Measurements from ENCODE around the gene EPB41L3. TPM values are rescaled to one million over a fixed set of nuclear protein-coding genes. Genes with fewer than 3 reads are reported as not detected.

Gene EPB41L3
- total and polyA plus RNA-seq, 2 experiments from 2014 or later, result 20.8 to 22.2 TPM

DNA sequence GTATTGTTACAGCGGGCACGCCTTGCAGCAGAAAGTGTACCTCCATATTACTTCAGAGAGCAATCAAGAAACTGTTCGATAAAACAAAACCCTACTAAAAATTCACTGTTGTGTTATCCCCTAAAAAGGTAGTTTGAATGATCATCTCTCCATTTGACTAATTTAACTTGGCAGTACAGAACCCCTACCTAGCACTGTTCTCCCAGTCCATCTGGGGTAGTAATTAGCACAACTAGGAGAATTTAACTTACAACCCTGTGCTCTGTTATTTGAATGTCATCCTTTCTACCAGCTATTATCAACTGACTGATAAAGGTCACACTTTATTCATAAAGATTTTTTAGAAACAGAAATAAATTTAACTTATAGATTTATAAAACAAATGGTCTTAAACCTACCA is 121.2 kb downstream of the EPB41L3 start:
- Histone ChIP-seq H3F3A (ENCODE audit: insufficient read depth) (no peaks in the 10 kb centered on the region), H3K4me3 (no peak overlapping the region), H3K9ac (no peak overlapping the region), H3K9me2 (ENCODE audit: insufficient read depth) (no peaks in the 10 kb centered on the region), H3K4me1 (ENCODE audit: insufficient read depth) (no peaks in the 10 kb centered on the region), H3K36me3 (ENCODE audit: low read depth) (no peaks in the 10 kb centered on the region), H3K27ac (no peak overlapping the region), H3K27me3 (replicated peaks; ENCODE audit: insufficient read depth) (no peaks in the 10 kb centered on the region), H4K20me1 (ENCODE audit: insufficient read depth) (no peaks in the 10 kb centered on the region), H3K9me3 (ENCODE audit: low read depth) (no peaks in the 10 kb centered on the region), H3K4me2 (ENCODE audit: unreplicated experiment) (no peak overlapping the region), H2AFZ (no peak overlapping the region), H3K79me2 (ENCODE audit: insufficient read depth) (no peaks in the 10 kb centered on the region)
- in situ Hi-C loops (cut with MboI), result no loop called here
- no peak for DNase-seq
- WGBS, 2 experiments (ENCODE audit: low coverage in 1 of 2, low lambda C conversion rate in 2 of 2, missing lambda C conversion rate in 2 of 2), result 96 to 97% methylated on average over 3 of the region's 3 CpGs
- TF ChIP-seq EZH2phosphoT487 (IDR thresholded peaks at IDR 0.05; ENCODE audit: insufficient read depth, low read depth) (no peak), EZH2 (IDR thresholded peaks at IDR 0.05; ENCODE audit: insufficient read depth, poor library complexity, severe bottlenecking) (no peak)

DNA sequence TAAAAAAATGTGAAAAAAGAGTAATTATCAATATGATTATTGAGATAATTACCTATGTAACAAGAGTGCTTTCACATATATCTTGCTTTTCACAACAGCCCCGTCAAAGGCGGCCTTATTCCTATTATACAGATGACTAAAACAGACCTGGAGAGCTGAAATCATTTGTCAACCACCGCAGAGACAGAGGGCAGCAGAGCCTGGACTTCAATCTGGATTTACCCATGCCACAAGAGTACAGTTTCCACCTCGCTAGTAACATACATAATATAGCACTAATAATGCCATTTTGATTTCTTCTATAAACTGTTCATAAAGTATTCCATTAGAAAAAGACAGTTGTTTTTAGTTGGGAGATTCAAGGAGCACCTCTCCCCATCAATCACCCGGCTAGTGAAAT is 121.8 kb downstream of the EPB41L3 start:
- no peak for TF ChIP-seq EZH2 (IDR thresholded peaks at IDR 0.05; ENCODE audit: insufficient read depth, poor library complexity, severe bottlenecking)
- no peaks in the 10 kb centered on the region for H3K9me3 ChIP-seq (ENCODE audit: low read depth)

GRCh38 chr18:5420906-5421305 is 122.9 kb downstream of the EPB41L3 start:
- no peaks in the 10 kb centered on the region for H3K9me2 ChIP-seq (ENCODE audit: insufficient read depth)

More for the DNA sequence above, 121.8 kb downstream of the EPB41L3 start:
- Histone ChIP-seq H3K27ac (no peak overlapping the region), H3F3A (ENCODE audit: insufficient read depth) (no peaks in the 10 kb centered on the region), H3K4me2 (ENCODE audit: unreplicated experiment) (no peak overlapping the region), H2AFZ (no peak overlapping the region), H3K4me3 (no peak overlapping the region), H3K27me3 (replicated peaks; ENCODE audit: insufficient read depth) (no peaks in the 10 kb centered on the region), H3K9me2 (ENCODE audit: insufficient read depth) (no peaks in the 10 kb centered on the region), H3K9ac (no peak overlapping the region), H3K79me2 (ENCODE audit: insufficient read depth) (no peaks in the 10 kb centered on the region), H4K20me1 (ENCODE audit: insufficient read depth) (no peaks in the 10 kb centered on the region), H3K4me1 (ENCODE audit: insufficient read depth) (no peaks in the 10 kb centered on the region), H3K36me3 (ENCODE audit: low read depth) (no peaks in the 10 kb centered on the region)
- in situ Hi-C loops (cut with MboI), result no loop called here
- DNase-seq, result no peak
- 71 to 75% methylated on average over 5 of the region's 5 CpGs for WGBS, 2 experiments (ENCODE audit: low coverage in 1 of 2, low lambda C conversion rate in 2 of 2, missing lambda C conversion rate in 2 of 2)

GRCh38 chr18:5419601-5420000 is 124.2 kb downstream of the EPB41L3 start:
- Histone ChIP-seq H3K4me2 (ENCODE audit: unreplicated experiment) (no peak overlapping the region), H3K79me2 (ENCODE audit: insufficient read depth) (no peaks in the 10 kb centered on the region), H3K36me3 (ENCODE audit: low read depth) (no peaks in the 10 kb centered on the region), H3K4me1 (ENCODE audit: insufficient read depth) (no peaks in the 10 kb centered on the region), H3K4me3 (no peak overlapping the region), H3K9ac (no peak overlapping the region), H3K9me2 (ENCODE audit: insufficient read depth) (no peaks in the 10 kb centered on the region), H3K27me3 (replicated peaks; ENCODE audit: insufficient read depth) (no peaks in the 10 kb centered on the region), H2AFZ (no peak overlapping the region), H3K9me3 (ENCODE audit: low read depth) (no peaks in the 10 kb centered on the region), H3F3A (ENCODE audit: insufficient read depth) (no peaks in the 10 kb centered on the region), H4K20me1 (ENCODE audit: insufficient read depth) (no peaks in the 10 kb centered on the region), H3K27ac (no peak overlapping the region)
- in situ Hi-C loops (cut with MboI), result no loop called here
- DNase-seq, result no peak
- 85 to 88% methylated on average over 9 of the region's 9 CpGs for WGBS, 2 experiments (ENCODE audit: low coverage in 1 of 2, low lambda C conversion rate in 2 of 2, missing lambda C conversion rate in 2 of 2)
- no peak for TF ChIP-seq EZH2 (IDR thresholded peaks at IDR 0.05; ENCODE audit: insufficient read depth, poor library complexity, severe bottlenecking)
- no peak for TF ChIP-seq EZH2phosphoT487 (IDR thresholded peaks at IDR 0.05; ENCODE audit: insufficient read depth, low read depth)

More at GRCh38 chr18:5420906-5421305, 122.9 kb downstream of the EPB41L3 start:
- no peaks in the 10 kb centered on the region for H3K36me3 ChIP-seq (ENCODE audit: low read depth)
- no peaks in the 10 kb centered on the region for H3K9me3 ChIP-seq (ENCODE audit: low read depth)
- no peak for DNase-seq
- in situ Hi-C loops (cut with MboI), result no loop called here
- no peak overlapping the region for H2AFZ ChIP-seq
- H3K4me2 ChIP-seq (ENCODE audit: unreplicated experiment), result no peak overlapping the region
- no peak for TF ChIP-seq EZH2 (IDR thresholded peaks at IDR 0.05; ENCODE audit: insufficient read depth, poor library complexity, severe bottlenecking)
- no peak for TF ChIP-seq EZH2phosphoT487 (IDR thresholded peaks at IDR 0.05; ENCODE audit: insufficient read depth, low read depth)
- 77 to 82% methylated on average over 3 of the region's 3 CpGs for WGBS, 2 experiments (ENCODE audit: low coverage in 1 of 2, low lambda C conversion rate in 2 of 2, missing lambda C conversion rate in 2 of 2)
- no peak overlapping the region for H3K27ac ChIP-seq
- H4K20me1 ChIP-seq (ENCODE audit: insufficient read depth), result no peaks in the 10 kb centered on the region
- H3F3A ChIP-seq (ENCODE audit: insufficient read depth), result no peaks in the 10 kb centered on the region
- no peaks in the 10 kb centered on the region for H3K79me2 ChIP-seq (ENCODE audit: insufficient read depth)
- no peak overlapping the region for H3K4me3 ChIP-seq
- H3K27me3 ChIP-seq (replicated peaks; ENCODE audit: insufficient read depth), result no peaks in the 10 kb centered on the region
- H3K9ac ChIP-seq, result no peak overlapping the region
- H3K4me1 ChIP-seq (ENCODE audit: insufficient read depth), result no peaks in the 10 kb centered on the region

DNA sequence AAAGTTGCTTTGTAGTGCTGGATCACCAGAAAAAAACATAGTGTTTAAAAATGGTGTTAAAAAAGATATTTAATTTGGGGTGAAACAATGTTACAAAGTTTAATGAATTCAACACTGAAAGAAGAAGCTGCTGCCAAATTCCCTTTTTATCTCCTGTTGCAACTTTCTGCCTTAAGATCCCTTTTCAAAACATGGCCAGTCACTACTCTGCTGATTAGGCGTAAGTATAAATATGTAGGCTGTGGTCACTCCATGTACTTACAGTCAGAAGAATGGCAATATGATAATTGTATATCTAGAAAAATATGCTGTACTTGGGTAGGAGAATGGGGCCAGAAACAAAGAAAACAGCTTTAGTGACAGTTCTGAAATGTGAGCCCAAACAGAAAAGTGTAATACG is 124.8 kb downstream of the EPB41L3 start:
- TF ChIP-seq EZH2 (IDR thresholded peaks at IDR 0.05; ENCODE audit: insufficient read depth, poor library complexity, severe bottlenecking) (no peak), EZH2phosphoT487 (IDR thresholded peaks at IDR 0.05; ENCODE audit: insufficient read depth, low read depth) (no peak)
- H3K9me2 ChIP-seq (ENCODE audit: insufficient read depth), result no peaks in the 10 kb centered on the region
- H3F3A ChIP-seq (ENCODE audit: insufficient read depth), result no peaks in the 10 kb centered on the region
- no peak overlapping the region for H3K9ac ChIP-seq
- H3K9me3 ChIP-seq (ENCODE audit: low read depth), result no peaks in the 10 kb centered on the region
- no peaks in the 10 kb centered on the region for H3K27me3 ChIP-seq (replicated peaks; ENCODE audit: insufficient read depth)
- in situ Hi-C loops (cut with MboI), result no loop called here
- DNase-seq, result no peak
- no peaks in the 10 kb centered on the region for H4K20me1 ChIP-seq (ENCODE audit: insufficient read depth)
- H3K79me2 ChIP-seq (ENCODE audit: insufficient read depth), result no peaks in the 10 kb centered on the region
- H3K4me3 ChIP-seq, result no peak overlapping the region
- H2AFZ ChIP-seq, result no peak overlapping the region
- no peaks in the 10 kb centered on the region for H3K4me1 ChIP-seq (ENCODE audit: insufficient read depth)
- no peak overlapping the region for H3K4me2 ChIP-seq (ENCODE audit: unreplicated experiment)
- H3K36me3 ChIP-seq (ENCODE audit: low read depth), result no peaks in the 10 kb centered on the region
- no peak overlapping the region for H3K27ac ChIP-seq
- WGBS, 2 experiments (ENCODE audit: low coverage in 1 of 2, low lambda C conversion rate in 2 of 2, missing lambda C conversion rate in 2 of 2), result 99 to 100% methylated on average over 2 of the region's 2 CpGs

Data from GM23248 (cell line).